Tibial nerve (tissue), 4 donors: ENCODE data around the gene DISC1.

ENCODE experiments used
- EP300 ChIP-seq, 2 donors: sonication (generic); formaldehyde crosslinking; IDR thresholded peaks; one replicate each; pipeline ENCODE4 v1.6.1; 2017; ENCODE audit warnings: antibody characterized with exemption in 2 of 2, mild to moderate bottlenecking in 1 of 2
- POLR2A ChIP-seq, 2 donors: fragments of 450-650 bp; IDR thresholded peaks; one replicate each; pipeline ENCODE4 v1.6.1; 2017; ENCODE audit warnings: antibody characterized with exemption in 2 of 2, mild to moderate bottlenecking in 2 of 2, moderate library complexity in 2 of 2
- TF ChIP-seq, protein P1 (sequence below), 5 experiments: fragments of 200-600 bp in 3 of 5; fragments of 450-650 bp in 2 of 5; sonication (generic) in 3 of 5; IDR thresholded peaks; one replicate each; pipeline ENCODE4 v1.5.1; 2016 to 2019; ENCODE audit warnings: antibody characterized with exemption in 5 of 5, mild to moderate bottlenecking in 3 of 5, moderate library complexity in 2 of 5

DNA sequence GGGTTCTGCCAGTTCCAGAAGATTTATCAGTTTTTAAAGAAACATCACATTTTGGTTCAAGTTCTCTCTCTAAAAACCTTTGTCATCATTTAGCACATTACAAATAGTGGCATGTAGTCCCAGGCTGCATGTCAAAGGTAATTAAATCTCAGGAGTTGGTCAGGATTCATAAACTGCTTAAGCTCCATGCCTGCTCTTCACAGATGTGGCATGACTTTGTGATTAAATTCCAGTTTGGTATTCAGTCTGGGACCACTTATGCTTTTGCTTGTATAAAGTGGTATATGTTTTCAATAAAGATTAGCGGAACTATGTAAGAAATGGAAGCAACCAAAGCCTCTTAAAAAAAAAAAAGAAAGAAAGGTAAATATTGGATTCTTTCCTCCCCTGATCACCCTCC, 408.0 kb downstream of the DISC1 start:
- no peak for TF ChIP-seq POLR2A (IDR thresholded peaks at IDR 0.05)
- TF ChIP-seq, protein P1, sequence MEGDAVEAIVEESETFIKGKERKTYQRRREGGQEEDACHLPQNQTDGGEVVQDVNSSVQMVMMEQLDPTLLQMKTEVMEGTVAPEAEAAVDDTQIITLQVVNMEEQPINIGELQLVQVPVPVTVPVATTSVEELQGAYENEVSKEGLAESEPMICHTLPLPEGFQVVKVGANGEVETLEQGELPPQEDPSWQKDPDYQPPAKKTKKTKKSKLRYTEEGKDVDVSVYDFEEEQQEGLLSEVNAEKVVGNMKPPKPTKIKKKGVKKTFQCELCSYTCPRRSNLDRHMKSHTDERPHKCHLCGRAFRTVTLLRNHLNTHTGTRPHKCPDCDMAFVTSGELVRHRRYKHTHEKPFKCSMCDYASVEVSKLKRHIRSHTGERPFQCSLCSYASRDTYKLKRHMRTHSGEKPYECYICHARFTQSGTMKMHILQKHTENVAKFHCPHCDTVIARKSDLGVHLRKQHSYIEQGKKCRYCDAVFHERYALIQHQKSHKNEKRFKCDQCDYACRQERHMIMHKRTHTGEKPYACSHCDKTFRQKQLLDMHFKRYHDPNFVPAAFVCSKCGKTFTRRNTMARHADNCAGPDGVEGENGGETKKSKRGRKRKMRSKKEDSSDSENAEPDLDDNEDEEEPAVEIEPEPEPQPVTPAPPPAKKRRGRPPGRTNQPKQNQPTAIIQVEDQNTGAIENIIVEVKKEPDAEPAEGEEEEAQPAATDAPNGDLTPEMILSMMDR (IDR thresholded peaks at IDR 0.05): no peak
- TF ChIP-seq EP300 (IDR thresholded peaks at IDR 0.05): no peak
